Upper lobe of left lung (tissue), 6 donors: Measurements from ENCODE around the gene RRAD. TPM values are rescaled to one million over a fixed set of nuclear protein-coding genes. Genes with fewer than 3 reads are reported as not detected.

Experiments
- ATAC-seq, 2 donors: fragments of 200-7000 bp; cut with Tn5 transposase; one replicate each; pipeline ENCODE4 v1.9.1; 2022; ENCODE audit warnings: mild to moderate bottlenecking in 2 of 2, moderate library complexity in 2 of 2; ENCODE audit not compliant: low FRiP score in 2 of 2
- DNase-seq, 2 donors: peaks; one replicate each; pipeline ENCODE4 v3.0.0-alpha.2; 2019 to 2020
- H3K27ac ChIP-seq, 4 donors: fragments of 200-600 bp; sonication (generic); one replicate each; pipeline ENCODE4 v1.5.1; 2016 to 2019
- H3K27me3 ChIP-seq, 4 donors: fragments of 200-600 bp; sonication (generic); one replicate each; pipeline ENCODE4 v1.5.1; 2017 to 2019
- H3K36me3 ChIP-seq, 4 donors: fragments of 200-600 bp; sonication (generic); one replicate each; pipeline ENCODE4 v1.5.1; 2016 to 2019
- H3K4me1 ChIP-seq, 4 donors: fragments of 200-600 bp; sonication (generic); one replicate each; pipeline ENCODE4 v1.5.1; 2018 to 2019
- H3K4me3 ChIP-seq, 4 donors: fragments of 200-600 bp; sonication (generic); one replicate each; pipeline ENCODE4 v1.5.1; 2017 to 2019; ENCODE audit warnings: mild to moderate bottlenecking in 2 of 4, moderate library complexity in 1 of 4
- H3K9me3 ChIP-seq, 4 donors: fragments of 200-600 bp; sonication (generic); one replicate each; pipeline ENCODE4 v1.5.1; 2018 to 2019
- EP300 ChIP-seq, 4 donors: sonication (generic); formaldehyde crosslinking; IDR thresholded peaks; one replicate each; pipeline ENCODE4 v1.5.1; 2017; ENCODE audit warnings: antibody characterized with exemption in 4 of 4, control low read depth in 2 of 4
- POLR2A ChIP-seq, 4 donors: fragments of 450-650 bp; IDR thresholded peaks; one replicate each; pipeline ENCODE4 v1.5.1; 2016 to 2017; ENCODE audit warnings: antibody characterized with exemption in 4 of 4, mild to moderate bottlenecking in 2 of 4
- POLR2AphosphoS5 ChIP-seq, 2 donors: sonication (generic); formaldehyde crosslinking; IDR thresholded peaks; one replicate each; pipeline ENCODE4 v1.5.1; 2017; ENCODE audit warnings: antibody characterized with exemption in 2 of 2
- WGBS, 2 donors: methylation state at CpG; one replicate each; pipeline ENCODE4 v1.1.5; 2017 to 2018; 5-methylcytosine and 5-hydroxymethylcytosine counted together
- total RNA-seq, 6 donors: library from RNA; depleted of rRNA in 4 of 6; stranded (reverse); fragments of >200 nt in 4 of 6; gene quantifications; one replicate each; pipeline versions ENCODE4 v1.1.0 to v1.2.1, GENCODE V29; 2016 to 2021
- TF ChIP-seq, protein P1 (sequence below), 6 experiments: fragments of 450-650 bp in 4 of 6; fragments of 200-600 bp in 2 of 6; sonication (generic) in 2 of 6; IDR thresholded peaks; one replicate each; pipeline ENCODE4 v1.5.1; 2016 to 2019; ENCODE audit warnings: antibody characterized with exemption in 6 of 6
- donor health status: DM: no; HTN: no; CAD: no; lungs with moderate emphysema.
- donor health status: DM: no; HTN: yes; CAD: no; lungs with severe emphysema.

Gene RRAD
- total RNA-seq, 6 donors from 2014 or later, result 13.8 to 50.3 (median 47.0) TPM

DNA sequence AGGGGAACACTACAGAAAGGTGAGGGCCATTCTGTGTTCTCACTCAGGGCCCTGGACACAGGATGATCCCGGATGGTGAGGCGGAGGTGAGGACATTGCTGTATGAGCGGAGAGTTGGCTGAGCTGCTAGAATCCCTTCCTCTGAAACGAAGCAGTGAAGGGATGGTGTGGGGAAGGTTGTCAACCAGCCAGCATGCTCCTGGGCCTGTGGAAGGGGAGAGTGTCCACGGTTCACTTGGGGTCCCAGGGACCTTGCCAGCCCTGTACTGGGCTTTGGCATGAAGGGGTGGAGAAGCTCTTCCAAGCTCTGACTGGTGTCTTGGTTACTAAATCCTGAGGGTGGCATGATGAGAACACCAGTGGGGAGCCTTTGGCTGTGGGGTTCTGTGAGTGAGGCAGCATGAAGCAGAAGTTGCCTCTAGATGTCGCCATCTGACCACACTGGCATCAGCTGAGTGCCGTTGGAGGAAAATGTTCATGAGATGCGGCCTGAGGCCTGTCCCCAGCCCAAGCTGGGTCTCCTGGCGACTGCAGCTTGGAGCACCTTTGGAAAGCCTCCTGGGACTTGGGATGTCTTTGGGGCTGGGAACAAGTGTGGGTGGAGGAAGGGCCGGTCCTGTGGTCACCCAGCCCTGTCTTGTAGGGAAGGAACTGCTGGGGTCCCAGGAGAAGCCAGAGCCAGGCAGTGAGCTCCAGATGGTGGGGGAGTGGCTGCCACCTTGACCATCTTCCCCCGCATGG, 30.2 kb downstream of the RRAD start:
- H3K4me3 ChIP-seq, result no peak overlapping the region
- peaks cover 0 to 3% (median 0%) of the 10 kb centered on the region in 4 donors for H3K36me3 ChIP-seq
- no peaks in the 10 kb centered on the region for H3K9me3 ChIP-seq
- DNase-seq (peak in 1 of 2 donors; percentile 72), ATAC-seq (peak; percentile 81 to 82)
- no peaks in the 10 kb centered on the region for H3K27me3 ChIP-seq
- no peak overlapping the region for H3K27ac ChIP-seq
- 52 to 58% methylated on average over 6 to 11 of the region's 11 CpGs for WGBS, 2 donors
- TF ChIP-seq, protein P1, sequence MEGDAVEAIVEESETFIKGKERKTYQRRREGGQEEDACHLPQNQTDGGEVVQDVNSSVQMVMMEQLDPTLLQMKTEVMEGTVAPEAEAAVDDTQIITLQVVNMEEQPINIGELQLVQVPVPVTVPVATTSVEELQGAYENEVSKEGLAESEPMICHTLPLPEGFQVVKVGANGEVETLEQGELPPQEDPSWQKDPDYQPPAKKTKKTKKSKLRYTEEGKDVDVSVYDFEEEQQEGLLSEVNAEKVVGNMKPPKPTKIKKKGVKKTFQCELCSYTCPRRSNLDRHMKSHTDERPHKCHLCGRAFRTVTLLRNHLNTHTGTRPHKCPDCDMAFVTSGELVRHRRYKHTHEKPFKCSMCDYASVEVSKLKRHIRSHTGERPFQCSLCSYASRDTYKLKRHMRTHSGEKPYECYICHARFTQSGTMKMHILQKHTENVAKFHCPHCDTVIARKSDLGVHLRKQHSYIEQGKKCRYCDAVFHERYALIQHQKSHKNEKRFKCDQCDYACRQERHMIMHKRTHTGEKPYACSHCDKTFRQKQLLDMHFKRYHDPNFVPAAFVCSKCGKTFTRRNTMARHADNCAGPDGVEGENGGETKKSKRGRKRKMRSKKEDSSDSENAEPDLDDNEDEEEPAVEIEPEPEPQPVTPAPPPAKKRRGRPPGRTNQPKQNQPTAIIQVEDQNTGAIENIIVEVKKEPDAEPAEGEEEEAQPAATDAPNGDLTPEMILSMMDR (IDR thresholded peaks at IDR 0.05), result peak; percentile 48 to 84 (median 75)
- no peak for TF ChIP-seq POLR2A (IDR thresholded peaks at IDR 0.05)
- peaks cover 11 to 20% (median 15%) of the 10 kb centered on the region in 4 donors for H3K4me1 ChIP-seq

DNA sequence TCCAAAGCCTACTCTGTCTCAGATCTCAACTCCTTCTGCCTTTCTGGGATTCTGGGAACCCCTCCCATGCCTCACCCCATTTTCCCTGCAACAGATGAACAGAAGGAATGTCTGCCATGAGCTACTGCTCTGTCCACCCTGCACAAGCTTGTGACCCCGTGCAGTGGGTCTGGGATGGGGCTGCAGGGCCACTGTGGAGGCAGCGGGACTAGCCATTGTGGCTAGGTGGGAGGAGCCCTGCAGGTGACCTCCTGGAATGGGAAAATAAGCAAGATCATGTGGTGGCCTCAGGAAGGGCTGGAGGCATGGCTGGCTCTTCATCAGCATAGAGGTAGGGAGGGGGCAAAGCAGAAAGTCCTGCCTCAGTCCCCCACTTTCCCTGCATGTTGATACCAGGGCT, 31.3 kb downstream of the RRAD start:
- no peaks in the 10 kb centered on the region for H3K9me3 ChIP-seq
- no peak for ATAC-seq
- H3K4me3 ChIP-seq, result no peak overlapping the region
- H3K27ac ChIP-seq, result no peak overlapping the region
- no peak for DNase-seq
- H3K27me3 ChIP-seq, result no peaks in the 10 kb centered on the region
- no peak for TF ChIP-seq EP300 (IDR thresholded peaks at IDR 0.05)
- TF ChIP-seq, protein P1 (IDR thresholded peaks at IDR 0.05), result no peak
- TF ChIP-seq POLR2AphosphoS5 (IDR thresholded peaks at IDR 0.05), result no peak
- no peak for TF ChIP-seq POLR2A (IDR thresholded peaks at IDR 0.05)
- WGBS, 2 donors, result 75 to 86% methylated on average over 2 of the region's 2 CpGs
- peaks cover 0 to 10% (median 4%) of the 10 kb centered on the region in 4 donors for H3K4me1 ChIP-seq
- peaks cover 0 to 3% (median 0%) of the 10 kb centered on the region in 4 donors for H3K36me3 ChIP-seq

DNA sequence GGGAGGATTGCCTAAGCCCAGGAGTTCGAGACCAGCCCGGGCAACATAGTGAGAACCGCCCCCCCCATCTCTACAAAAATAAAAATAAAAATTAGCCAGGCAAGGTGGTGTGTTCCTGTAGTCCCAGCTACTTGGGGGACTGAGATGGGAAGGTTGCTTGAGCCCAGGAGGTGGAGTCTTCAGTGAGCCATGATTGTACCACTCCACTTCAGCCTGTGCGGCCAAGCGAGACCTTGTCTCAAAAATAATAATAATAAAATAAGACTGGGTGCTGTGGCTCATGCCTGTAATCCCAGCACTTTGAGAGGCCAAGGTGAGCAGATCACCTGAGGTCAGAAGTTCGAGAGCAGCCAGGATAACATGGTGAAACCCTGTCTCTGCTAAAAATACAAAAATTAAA, 33.5 kb downstream of the RRAD start:
- TF ChIP-seq, protein P1 (IDR thresholded peaks at IDR 0.05), result no peak
- TF ChIP-seq POLR2A (IDR thresholded peaks at IDR 0.05) (no peak), EP300 (IDR thresholded peaks at IDR 0.05) (no peak), POLR2AphosphoS5 (IDR thresholded peaks at IDR 0.05) (no peak)
- 91 to 93% methylated on average over 6 of the region's 6 CpGs for WGBS, 2 donors
- H3K4me3 ChIP-seq, result no peak overlapping the region
- no peaks in the 10 kb centered on the region for H3K9me3 ChIP-seq
- DNase-seq (no peak), ATAC-seq (no peak)
- H3K27me3 ChIP-seq, result no peaks in the 10 kb centered on the region
- no peak overlapping the region for H3K27ac ChIP-seq
- H3K4me1 ChIP-seq, result peaks cover 0 to 3% (median 1%) of the 10 kb centered on the region in 4 donors
- peaks cover 0 to 5% (median 0%) of the 10 kb centered on the region in 4 donors for H3K36me3 ChIP-seq

DNA sequence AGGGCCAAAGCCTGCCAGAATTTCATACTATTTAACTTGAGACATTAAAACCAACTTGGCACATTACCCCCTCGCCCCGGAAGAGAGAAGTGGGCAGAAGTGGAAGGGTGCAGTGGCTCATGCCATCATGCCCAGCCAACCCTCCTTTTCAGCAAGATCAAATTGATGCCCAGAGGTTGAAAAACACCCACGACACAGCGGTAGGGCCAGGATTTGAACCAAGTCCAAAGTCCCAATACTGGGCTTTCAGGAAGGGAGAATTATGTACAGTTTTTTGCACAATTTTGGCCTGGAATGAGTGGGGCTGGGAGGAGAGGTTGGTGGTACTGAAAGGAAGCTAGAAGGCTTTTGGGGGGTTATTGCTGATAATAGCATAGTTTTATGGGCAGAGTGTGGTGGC, 34.0 kb downstream of the RRAD start:
- ATAC-seq, result no peak
- Histone ChIP-seq H3K4me3 (no peak overlapping the region), H3K27me3 (no peaks in the 10 kb centered on the region), H3K9me3 (no peaks in the 10 kb centered on the region), H3K27ac (no peak overlapping the region), H3K4me1 (peaks cover 0 to 7% (median 2%) of the 10 kb centered on the region in 4 donors), H3K36me3 (peaks cover 0 to 9% (median 0%) of the 10 kb centered on the region in 4 donors)
- no peak for DNase-seq
- TF ChIP-seq, protein P1 (IDR thresholded peaks at IDR 0.05), result no peak
- TF ChIP-seq EP300 (IDR thresholded peaks at IDR 0.05) (no peak), POLR2AphosphoS5 (IDR thresholded peaks at IDR 0.05) (no peak), POLR2A (IDR thresholded peaks at IDR 0.05) (no peak)
- 74 to 87% methylated on average over 4 of the region's 4 CpGs for WGBS, 2 donors

DNA sequence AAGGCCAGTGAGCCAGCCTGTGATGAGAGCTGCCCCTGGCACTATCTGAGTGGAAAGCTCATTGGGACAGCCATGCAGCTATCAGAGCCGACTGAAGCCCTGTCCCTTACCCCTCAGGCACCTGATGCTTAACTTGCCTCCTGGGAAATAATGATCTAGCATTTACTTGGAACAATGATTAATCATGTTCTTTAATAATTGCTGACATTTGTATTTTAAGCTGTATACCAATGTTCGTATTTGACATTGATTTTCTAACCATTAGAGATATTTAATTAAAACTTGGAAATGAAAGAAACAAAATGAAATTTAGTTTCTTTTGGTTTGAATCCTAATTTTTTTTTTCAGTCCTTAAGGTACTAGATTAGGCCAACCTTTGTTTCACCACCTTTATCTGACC, 34.5 kb downstream of the RRAD start:
- no peaks in the 10 kb centered on the region for H3K27me3 ChIP-seq
- no peak for DNase-seq
- no peaks in the 10 kb centered on the region for H3K9me3 ChIP-seq
- TF ChIP-seq EP300 (IDR thresholded peaks at IDR 0.05), result no peak
- no peak for TF ChIP-seq POLR2AphosphoS5 (IDR thresholded peaks at IDR 0.05)
- no peak for TF ChIP-seq POLR2A (IDR thresholded peaks at IDR 0.05)
- TF ChIP-seq, protein P1 (IDR thresholded peaks at IDR 0.05), result no peak
- no peak overlapping the region for H3K27ac ChIP-seq
- no peak for ATAC-seq
- peaks cover 0 to 12% (median 2%) of the 10 kb centered on the region in 4 donors for H3K4me1 ChIP-seq
- peaks cover 0 to 11% (median 0%) of the 10 kb centered on the region in 4 donors for H3K36me3 ChIP-seq
- no peak overlapping the region for H3K4me3 ChIP-seq
- 84 to 92% methylated on average over 2 of the region's 2 CpGs for WGBS, 2 donors
